GM19372 (cell line): ENCODE measurements around the gene DRD1.
"Not testable (repeated sequence)": the region's sequence is repeated elsewhere in the genome, so short reads cannot be mapped to it uniquely, and the experiment has no call there.

Experiments
- ATAC-seq: cut with Tn5 transposase; IDR thresholded peaks from one replicate; pipeline ENCODE4 v1.9.1; 2021; ENCODE audit warnings: mild to moderate bottlenecking, low read depth, moderate library complexity; ENCODE audit not compliant: unreplicated experiment

The DRD1 gene

DNA sequence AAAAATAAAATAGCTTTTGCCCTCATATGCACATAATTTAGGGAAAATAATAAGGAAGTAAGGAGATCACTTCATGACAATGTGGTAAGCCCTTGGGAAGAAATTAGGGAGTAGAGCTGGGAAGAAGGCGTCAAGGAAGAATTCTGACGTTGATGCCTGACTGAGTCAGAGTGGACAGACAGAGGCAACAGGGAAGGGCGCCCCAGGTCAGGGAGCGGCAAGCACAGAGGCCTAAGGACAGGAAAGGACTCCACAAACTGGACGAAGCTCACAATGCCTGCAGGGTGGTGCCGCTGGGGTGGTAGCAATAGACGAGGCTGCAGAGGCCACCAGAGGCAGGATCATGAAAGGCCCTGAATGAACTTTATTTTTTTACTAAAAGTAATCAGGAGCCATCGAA is 7.6 kb downstream of the DRD1 start:
- ATAC-seq = no peak

DNA sequence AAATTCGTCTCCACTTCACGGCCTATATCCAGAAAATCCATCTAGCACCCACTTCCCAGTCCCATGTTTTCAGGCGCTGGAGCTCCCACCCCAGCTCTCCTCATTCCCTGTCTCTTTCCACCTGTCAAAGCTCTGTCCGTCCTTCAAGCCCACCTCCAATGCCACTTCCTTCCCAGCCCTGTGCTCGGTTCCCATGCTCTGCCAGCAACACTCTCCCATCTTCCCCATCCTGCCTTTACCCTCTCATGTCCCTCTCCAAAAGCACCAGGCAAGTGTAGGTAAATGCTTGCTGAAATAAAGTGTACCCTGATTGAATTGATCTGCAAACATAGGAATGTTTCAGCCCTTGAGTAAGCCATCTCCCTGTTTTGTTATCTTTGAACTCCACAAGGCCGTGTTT is 9.2 kb downstream of the DRD1 start:
- no peak for ATAC-seq

DNA sequence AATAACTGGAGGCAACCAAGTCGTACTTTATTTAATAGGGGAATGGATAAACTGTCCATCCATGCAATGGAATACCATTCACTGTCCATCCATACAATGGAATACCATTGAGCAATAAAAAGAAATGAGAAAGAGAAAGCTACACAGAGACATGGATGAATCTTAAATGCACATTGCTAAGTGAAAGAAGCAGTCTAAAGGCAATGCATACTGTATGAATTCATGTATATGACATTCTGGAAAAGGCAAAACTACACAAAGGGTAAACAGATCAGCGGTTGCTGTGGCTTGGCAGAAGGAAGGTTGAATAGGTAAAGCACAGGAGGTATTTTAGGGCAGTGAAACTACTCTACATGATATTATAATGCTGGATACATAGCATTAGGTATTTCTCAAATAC is 16.2 kb downstream of the DRD1 start:
- no peak for ATAC-seq

DNA sequence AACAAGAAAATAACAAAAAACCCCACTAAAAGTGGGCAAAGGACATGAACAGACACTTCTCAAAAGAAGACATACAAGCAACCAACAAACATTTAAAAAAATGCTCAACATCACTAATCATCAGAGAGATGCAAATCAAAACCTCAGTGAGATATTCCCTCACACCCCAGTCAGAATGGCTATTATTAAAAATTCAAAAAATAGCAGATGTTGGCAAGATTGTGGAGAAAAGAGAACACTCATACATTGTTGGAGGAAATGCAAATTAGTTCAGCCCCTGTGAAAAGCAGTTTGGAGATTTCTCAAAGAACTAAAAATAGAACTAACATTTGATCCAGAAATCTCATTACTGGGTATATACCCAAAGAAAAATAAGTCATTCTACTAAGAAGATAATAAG is 19.4 kb downstream of the DRD1 start:
- not testable (repeated sequence) for ATAC-seq

DNA sequence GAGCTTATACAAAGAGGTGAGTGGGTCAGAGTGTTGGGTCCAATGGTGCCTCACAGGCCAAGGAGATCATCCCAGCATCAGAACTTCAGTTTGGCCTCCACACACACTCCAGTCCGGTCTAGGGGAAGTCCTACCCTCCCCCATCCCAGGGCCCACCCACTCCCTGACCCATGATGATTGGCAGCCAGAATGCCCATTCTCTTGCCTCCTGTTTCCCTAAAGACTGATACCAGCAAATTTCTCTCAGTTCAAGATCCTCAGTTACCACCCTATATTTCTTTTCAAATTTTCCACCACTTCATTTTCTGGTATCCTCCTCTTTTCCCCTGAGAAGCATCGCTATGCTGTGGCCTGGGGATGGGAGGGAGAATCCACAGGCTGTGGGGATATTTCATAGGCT is 21.9 kb downstream of the DRD1 start:
- ATAC-seq = no peak

DNA sequence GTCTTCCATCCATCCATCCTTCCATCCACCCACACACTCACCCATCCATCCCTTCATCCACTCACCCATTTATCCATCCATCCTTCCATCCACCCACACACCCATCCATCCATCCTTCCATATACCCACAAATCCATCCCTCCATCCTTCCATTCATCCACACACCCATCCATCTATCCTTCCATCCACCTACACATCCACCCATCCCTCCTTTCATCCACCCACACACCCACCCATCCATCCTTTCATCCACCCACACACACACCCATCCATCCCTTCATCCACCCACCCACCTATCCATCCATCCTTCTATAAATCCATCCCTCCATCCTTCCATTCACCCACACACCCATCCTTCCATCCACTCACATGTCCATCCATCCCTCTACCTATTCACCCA is 23.6 kb downstream of the DRD1 start:
- ATAC-seq = no peak

DNA sequence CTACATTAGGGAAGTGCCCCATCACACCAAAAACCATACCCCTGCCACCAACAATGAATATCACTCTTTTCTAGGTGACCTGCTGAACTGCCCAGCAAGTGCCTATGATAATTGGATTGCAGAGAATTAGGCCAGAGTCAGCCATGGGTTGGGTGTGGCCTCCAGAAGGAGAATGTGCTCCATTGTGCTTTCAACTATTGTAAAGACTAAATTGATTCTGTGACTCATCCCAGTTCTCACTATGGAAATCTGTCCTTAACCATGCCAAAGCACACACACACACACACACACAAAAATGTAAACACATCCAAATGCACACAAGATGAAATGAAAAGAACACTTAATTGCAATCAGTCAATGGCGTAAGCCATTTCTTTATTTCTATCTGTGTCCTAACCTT is 25.7 kb downstream of the DRD1 start:
- no peak for ATAC-seq

DNA sequence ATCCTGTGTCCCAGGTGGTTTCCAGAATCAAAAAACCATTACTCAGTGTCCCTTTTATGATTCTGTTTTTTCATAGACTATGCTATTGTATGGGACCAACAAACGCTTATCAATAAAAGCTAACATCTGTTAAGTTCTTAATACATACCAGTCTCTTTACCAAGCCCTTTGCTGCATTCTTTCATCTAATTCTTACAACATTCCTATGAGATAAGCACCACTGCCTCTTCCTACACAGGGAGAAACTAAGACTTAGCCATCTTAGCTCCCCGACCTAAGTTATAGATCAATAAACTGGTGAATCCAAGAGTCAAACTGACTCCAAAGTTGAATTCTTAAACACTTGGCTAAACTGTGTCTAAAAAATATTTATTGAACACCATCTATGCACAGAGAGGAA is 26.6 kb downstream of the DRD1 start:
- ATAC-seq = no peak

DNA sequence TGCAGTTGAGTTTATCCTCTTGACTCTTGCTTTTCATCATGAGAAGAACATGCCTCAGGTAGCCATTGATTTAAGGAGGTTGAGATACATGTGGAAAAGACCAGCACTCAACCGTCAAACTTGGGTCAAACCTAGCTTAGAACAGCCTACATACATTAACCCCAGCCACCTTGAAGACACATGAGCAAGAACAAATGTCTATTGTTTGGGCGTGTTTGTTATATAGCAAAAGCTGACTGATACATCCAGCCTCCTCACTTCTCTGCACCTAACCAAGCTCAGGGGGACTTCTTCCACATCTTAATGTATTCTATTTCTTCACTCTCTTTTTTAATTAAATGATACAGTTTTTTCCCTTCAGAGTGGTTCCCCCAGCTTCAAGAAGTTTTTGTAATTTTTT is 28.7 kb downstream of the DRD1 start:
- ATAC-seq = no peak

DNA sequence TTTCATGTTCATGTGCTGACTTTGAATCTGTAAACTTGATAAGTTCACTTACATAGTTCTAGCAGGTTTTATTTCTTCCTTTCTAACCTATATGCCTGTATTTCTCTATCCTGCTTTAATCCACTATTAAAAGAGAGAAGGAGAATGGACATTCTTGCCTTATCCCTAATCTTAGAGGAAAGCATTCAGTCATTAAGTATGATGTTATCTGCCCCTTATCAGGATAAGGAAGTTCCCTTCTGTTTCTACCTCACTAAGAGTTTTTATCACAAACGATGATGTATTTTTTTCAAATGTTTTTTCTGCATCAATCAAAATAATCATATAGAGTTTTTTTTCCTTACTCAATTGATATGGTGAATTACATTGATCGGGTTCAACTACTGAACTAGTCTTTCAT is 33.1 kb downstream of the DRD1 start:
- ATAC-seq = no peak

DNA sequence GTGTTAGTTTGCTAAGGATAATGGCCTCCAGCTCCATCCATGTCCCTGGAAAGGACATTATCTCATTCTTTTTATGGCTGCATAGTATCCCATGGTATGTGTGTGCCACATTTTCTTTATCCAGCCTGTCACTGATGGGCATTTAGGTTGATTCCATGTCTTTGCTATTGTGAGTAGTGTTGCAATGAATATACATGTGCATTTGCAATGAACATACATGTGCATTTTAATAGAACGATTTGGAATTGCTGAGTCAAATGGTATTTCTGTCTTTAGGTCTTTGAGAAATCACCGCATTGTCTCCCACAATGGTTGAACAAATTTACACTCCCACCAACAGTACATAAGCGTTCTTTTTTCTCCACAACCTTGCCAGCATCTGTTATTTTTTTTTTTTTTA is 37.7 kb downstream of the DRD1 start:
- no peak for ATAC-seq

DNA sequence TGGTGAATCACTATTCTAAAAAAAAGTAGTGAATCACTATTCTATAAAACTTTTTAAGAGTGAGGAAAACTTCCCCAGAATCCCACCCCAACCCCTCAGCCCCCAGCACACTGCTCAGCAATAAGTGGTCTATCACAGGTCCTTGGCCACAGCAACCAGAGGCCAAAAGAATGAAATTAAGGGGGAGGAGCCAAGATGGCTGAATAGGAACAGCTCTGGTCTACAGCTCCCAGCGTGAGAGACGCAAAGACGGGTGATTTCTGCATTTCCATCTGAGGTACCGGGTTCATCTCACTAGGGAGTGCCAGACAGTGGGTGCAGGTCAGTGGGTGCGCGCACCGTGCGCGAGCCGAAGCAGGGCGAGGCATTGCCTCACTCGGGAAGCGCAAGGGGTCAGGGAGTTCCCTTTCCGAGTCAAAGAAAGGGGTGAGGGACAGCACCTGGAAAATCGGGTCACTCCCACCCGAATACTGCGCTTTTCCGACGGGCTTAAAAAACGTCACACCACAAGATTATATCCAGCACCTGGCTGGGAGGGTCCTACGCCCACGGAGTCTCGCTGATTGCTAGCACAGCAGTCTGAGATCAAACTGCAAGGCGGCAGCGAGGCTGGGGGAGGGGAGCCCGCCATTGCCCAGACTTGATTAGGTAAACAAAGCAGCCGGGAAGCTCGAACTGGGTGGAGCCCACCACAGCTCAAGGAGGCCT is 46.2 kb downstream of the DRD1 start:
- not testable (repeated sequence) for ATAC-seq

DNA sequence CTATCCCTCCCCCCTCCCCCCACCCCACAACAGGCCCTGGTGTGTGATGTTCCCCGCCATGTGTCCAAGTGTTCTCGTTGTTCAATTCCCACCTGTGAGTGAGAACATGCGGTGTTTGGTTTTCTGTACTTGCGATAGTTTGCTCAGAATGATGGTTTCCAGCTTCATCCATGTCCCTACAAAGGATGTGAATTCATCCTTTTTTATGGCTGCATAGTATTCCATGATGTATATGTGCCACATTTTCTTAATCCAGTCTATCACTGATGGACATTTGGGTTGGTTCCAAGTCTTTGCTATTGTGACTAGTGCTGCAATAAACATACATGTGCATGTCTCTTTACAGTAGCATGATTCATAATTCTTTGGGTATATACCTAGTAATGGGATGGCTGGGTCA is 48.6 kb downstream of the DRD1 start:
- ATAC-seq = not testable (repeated sequence)

DNA sequence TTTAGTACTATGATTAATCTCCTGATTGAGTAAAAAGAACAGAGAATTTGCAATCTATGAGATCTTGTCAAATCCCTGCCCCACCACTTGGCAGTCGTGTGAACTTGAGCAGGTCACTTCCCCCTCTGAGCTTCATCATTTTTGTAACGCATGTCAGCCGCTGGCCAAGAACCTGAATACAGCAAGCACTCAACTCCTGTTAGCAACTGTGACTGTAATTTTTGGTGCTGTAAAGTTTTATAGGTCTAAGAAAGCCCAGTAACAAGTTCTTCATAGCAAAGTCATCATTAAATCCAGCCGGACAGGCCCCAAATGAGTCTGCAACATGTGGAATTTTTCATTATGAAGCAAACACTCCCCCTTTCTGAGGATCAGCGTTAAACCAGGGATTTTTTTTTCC is 49.4 kb downstream of the DRD1 start:
- ATAC-seq = no peak

DNA sequence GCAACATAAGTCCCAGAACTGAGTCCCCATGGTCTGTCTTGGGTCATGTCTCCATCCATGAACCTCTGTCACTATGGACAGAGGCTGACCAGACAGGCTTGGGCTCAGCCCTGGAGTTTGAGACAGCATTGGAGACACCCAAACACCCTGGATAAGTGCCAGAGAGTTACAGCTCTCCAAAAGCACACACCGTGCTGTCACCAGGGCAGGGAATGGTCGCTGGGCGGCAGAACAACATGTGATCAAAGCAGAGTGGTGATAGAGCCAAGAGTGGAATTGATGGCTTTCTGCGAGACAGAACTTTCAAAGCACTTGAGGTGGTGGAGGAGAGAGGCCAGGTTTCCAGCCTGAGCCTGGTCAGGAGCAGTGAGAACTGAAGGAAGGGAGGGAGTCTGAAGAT is 50.1 kb downstream of the DRD1 start:
- ATAC-seq = no peak

DNA sequence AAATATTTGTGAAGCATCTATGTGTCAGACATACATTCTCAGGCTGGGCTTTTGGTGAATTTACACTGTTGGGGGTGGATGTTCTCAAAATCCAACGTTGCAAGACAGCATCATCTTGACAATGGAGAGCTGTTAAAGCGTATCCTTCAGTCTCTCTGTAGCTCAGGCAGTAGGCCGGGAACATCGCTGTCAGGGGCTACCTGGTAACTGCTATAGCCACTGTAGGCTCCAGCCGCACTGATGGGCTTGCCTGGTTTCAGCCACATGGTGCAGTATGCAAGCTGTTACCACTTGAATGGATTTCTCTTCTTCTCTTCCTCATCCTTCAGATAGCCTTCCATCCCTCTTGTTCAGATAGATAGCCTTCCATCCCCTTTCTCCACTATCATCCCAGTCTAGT is 51.7 kb downstream of the DRD1 start:
- no peak for ATAC-seq

DNA sequence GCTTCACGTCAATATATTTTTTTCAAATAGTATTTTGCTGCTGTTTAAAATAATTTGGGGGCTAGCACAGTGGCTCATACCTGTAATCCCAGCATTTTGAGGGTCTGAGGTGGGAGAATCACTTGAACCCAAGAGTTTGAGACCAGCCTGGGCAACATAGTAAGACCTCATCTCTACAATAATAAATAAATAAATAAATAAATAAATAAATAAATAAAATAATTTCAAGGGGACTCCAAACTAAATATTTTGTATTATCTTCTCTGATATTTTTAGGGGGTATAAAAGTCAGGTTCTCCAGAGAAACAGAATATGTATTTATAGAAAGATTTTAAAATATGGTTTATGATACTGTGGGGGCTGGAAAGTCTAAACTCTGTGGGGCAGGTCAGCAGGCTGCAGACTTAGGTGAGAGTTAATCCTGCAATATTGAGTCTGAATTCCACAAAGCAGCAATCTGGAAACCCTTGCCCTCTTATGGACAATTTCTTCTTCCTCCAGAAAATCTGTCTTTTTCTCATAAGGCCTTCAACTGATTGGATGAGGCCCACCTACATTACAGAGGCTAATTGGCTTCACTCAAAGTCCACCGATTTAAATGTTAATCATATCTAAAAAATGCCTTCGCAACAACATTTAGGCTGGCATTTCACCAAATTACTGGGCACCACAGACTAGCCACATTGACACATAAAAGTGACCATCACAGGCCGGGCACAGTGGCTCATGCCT is 53.5 kb downstream of the DRD1 start:
- no peak for ATAC-seq
